ENCODE measurements around the gene TMOD1.

- no peak for TF ChIP-seq CTCF (IDR thresholded peaks at IDR 0.05; ENCODE audit: borderline replicate concordance, extremely low read depth, low read length, poor library complexity, severe bottlenecking)
- TF ChIP-seq EZH2 (IDR thresholded peaks at IDR 0.05; ENCODE audit: borderline replicate concordance, low read depth, low read length, severe bottlenecking), result no peak
Measured at GRCh38 chr9:97636903-97637302, 135.4 kb downstream of the TMOD1 start.
